ENCODE measurements around the gene DDAH1. TPM values are rescaled to one million over a fixed set of nuclear protein-coding genes. Genes with fewer than 3 reads are reported as not detected.

DDAH1 gene
- total RNA-seq, 1 donor from 2014 or later = 10.3 TPM

DNA sequence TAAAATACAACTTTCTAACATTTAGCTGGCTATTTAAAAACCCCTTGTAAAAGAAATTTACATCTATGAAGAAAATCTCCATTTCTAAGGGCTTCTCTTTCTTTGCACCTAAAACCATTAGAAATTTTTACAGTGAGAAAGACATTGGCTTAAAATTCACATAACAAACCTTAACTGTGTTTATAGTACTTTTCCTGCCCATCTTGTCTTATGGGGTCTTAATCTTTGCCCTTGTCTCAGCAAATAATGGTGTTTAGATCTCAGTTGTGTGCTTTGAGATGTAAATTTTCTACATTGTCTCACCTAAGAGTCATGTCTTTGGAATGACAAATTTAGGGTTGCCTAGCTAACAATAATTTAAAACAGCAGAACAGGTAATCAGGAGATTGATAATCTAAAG, 71.5 kb downstream of the DDAH1 start:
- TF ChIP-seq POLR2A (IDR thresholded peaks at IDR 0.05) (no peak), POLR2AphosphoS5 (IDR thresholded peaks at IDR 0.05; ENCODE audit: insufficient read depth in 1 of 2, low read depth in 1 of 2) (no peak)
- TF ChIP-seq, protein P1, sequence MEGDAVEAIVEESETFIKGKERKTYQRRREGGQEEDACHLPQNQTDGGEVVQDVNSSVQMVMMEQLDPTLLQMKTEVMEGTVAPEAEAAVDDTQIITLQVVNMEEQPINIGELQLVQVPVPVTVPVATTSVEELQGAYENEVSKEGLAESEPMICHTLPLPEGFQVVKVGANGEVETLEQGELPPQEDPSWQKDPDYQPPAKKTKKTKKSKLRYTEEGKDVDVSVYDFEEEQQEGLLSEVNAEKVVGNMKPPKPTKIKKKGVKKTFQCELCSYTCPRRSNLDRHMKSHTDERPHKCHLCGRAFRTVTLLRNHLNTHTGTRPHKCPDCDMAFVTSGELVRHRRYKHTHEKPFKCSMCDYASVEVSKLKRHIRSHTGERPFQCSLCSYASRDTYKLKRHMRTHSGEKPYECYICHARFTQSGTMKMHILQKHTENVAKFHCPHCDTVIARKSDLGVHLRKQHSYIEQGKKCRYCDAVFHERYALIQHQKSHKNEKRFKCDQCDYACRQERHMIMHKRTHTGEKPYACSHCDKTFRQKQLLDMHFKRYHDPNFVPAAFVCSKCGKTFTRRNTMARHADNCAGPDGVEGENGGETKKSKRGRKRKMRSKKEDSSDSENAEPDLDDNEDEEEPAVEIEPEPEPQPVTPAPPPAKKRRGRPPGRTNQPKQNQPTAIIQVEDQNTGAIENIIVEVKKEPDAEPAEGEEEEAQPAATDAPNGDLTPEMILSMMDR (IDR thresholded peaks at IDR 0.05) = no peak
- no peaks in the 10 kb centered on the region for H3K9me3 ChIP-seq
- intact Hi-C loops (cut with DNase I) = no loop called here
- H3K27ac ChIP-seq = no peak overlapping the region
- H3K4me1 ChIP-seq = no peaks in the 10 kb centered on the region
- no peak for DNase-seq (ENCODE audit: extremely low spot score in 2 of 2)
- H3K36me3 ChIP-seq = no peaks in the 10 kb centered on the region
- no peaks in the 10 kb centered on the region for H3K27me3 ChIP-seq
- H3K4me3 ChIP-seq = no peak overlapping the region

DNA sequence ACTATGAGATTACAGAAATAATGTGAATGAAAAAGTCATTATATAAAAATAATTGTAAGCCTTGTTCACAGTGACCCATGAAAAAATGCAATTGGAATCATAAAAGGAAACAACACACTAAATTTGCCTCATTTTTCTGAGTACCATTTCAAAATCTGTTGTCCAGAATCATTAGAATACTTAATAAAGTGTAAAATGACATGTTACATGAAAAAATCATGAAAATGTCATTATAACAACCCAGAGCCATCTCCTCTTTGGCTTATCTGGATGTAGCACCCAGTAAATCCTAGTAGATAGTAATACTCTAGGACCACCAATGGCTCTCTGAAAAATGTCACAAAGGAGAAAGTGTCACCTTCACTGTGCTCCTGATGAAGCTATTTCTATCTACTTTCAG, 76.5 kb downstream of the DDAH1 start:
- no peak overlapping the region for H3K27ac ChIP-seq
- no peak overlapping the region for H3K4me3 ChIP-seq
- TF ChIP-seq, protein P1 (IDR thresholded peaks at IDR 0.05) = no peak
- TF ChIP-seq POLR2A (IDR thresholded peaks at IDR 0.05) (no peak), POLR2AphosphoS5 (IDR thresholded peaks at IDR 0.05; ENCODE audit: insufficient read depth in 1 of 2, low read depth in 1 of 2) (no peak)
- H3K36me3 ChIP-seq = no peaks in the 10 kb centered on the region
- H3K4me1 ChIP-seq = no peaks in the 10 kb centered on the region
- intact Hi-C loops (cut with DNase I) = no loop called here
- H3K9me3 ChIP-seq = no peaks in the 10 kb centered on the region
- no peak for DNase-seq (ENCODE audit: extremely low spot score in 2 of 2)
- H3K27me3 ChIP-seq = no peaks in the 10 kb centered on the region

DNA sequence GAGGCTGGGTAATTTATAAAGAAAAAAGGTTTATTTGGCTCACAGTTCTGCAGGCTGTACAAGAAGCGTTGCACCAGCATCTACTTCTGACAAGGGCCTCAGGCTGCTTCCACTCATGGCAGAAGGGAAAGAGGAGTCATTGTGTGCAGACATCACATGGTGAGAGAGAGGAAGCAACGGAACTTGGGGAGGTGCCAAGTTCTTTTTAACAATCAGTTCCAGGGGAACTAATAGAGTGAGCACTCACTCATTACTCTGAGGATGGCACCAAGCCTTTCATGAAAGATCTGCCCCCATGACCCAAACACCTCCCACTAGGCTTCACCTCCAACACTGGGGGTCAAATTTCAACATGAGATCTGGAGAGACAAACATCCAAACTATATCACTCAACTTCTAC, 77.2 kb downstream of the DDAH1 start:
- Histone ChIP-seq H3K4me1 (no peaks in the 10 kb centered on the region), H3K4me3 (no peak overlapping the region), H3K27me3 (no peaks in the 10 kb centered on the region), H3K9me3 (no peaks in the 10 kb centered on the region), H3K36me3 (no peaks in the 10 kb centered on the region), H3K27ac (no peak overlapping the region)
- DNase-seq (ENCODE audit: extremely low spot score in 2 of 2) = no peak
- TF ChIP-seq POLR2A (IDR thresholded peaks at IDR 0.05) (no peak), POLR2AphosphoS5 (IDR thresholded peaks at IDR 0.05; ENCODE audit: insufficient read depth in 1 of 2, low read depth in 1 of 2) (no peak)
- TF ChIP-seq, protein P1 (IDR thresholded peaks at IDR 0.05) = no peak
- intact Hi-C loops (cut with DNase I) = no loop called here

DNA sequence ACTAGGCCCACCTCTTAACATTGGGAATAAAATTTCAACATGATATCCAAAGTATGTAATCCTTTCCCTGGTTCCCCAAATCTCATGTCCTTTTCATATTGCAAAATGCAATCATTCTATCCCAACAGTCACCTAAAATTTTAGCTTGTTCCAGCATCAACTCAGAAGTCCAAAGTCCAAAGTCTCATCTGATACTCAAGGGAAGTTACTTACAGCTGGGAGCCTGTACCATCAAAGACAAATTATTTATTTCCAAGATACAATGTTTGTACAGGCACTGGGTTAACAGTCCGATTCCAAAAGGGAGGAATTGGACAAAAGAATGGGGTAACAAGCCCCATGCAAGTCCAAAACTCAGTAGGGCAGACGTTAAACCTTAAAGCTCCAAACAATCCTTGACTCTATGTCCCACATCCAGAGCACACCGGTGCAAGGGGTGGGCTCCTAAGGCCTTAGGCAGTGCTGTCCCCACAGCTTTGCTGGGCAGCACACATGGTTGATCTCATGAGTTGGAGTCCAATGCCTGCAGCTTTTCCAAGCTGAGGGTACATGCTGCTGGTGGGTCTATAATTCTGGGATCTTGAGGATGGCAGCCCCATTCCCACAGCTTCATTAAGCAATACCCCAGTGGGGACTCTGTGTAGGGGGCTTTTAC, 78.8 kb downstream of the DDAH1 start:
- Histone ChIP-seq H3K4me3 (no peak overlapping the region), H3K4me1 (no peaks in the 10 kb centered on the region), H3K27ac (no peak overlapping the region), H3K27me3 (no peaks in the 10 kb centered on the region), H3K9me3 (peaks cover 3% of the 10 kb centered on the region), H3K36me3 (no peaks in the 10 kb centered on the region)
- no peak for DNase-seq (ENCODE audit: extremely low spot score in 2 of 2)
- intact Hi-C loops (cut with DNase I) = no loop called here
- TF ChIP-seq POLR2A (IDR thresholded peaks at IDR 0.05) = no peak
- TF ChIP-seq POLR2AphosphoS5 (IDR thresholded peaks at IDR 0.05; ENCODE audit: insufficient read depth in 1 of 2, low read depth in 1 of 2) = no peak
- TF ChIP-seq, protein P1 (IDR thresholded peaks at IDR 0.05) = no peak

All from vagina (tissue), 2 donors.